ENCODE measurements around the gene RTCA.
"Not testable (repeated sequence)": the region's sequence is repeated elsewhere in the genome, so short reads cannot be mapped to it uniquely, and the experiment has no call there.

Gene RTCA

GRCh38 chr1:100306735-100307313 lies 40.8 kb downstream of the RTCA start:
- DNase-seq (ENCODE audit: low spot score): no peak

DNA sequence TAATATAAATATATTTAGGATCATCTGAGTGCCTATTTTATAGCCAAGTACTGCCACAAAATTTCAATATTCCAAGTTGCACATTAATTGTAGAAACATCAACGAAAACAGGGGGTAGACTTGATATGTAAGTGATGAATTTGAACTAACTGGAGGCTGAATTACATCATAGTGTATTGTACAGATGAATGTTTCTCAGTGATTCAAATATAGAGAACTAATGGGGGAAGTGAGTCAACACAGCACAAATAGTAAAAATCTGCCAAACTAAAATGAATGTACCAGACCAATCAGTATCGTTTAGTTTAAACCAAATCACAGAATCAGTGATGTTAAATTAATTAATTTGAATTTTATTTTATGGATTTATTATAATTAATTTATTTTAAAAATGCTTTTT lies 42.8 kb downstream of the RTCA start:
- peak; percentile 69 for DNase-seq (ENCODE audit: low spot score)

DNA sequence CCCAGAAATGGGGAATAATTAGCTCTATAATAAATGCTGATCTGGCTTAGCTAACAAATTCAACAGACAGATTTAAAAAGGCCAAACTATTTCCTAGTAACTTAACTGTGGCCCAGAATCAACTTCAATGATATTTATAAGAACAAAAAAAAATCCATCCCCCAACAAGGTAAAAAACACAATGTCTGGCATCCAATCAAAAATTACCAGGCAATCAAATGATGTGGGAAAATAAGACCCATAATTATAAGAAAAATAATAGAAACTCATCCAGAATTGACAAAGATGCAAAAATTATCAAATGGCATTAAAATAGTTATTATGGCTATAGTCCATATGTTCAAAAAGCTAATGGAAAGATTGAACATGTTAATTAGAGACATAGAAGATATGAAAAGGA lies 43.8 kb downstream of the RTCA start:
- no peak for DNase-seq (ENCODE audit: low spot score)

GRCh38 chr1:100313382-100313781 lies 47.4 kb downstream of the RTCA start:
- DNase-seq (ENCODE audit: low spot score): no peak

- DNase-seq (ENCODE audit: low spot score): no peak
These were observed 50.6 kb downstream of the RTCA start for GRCh38 chr1:100316622-100317021.

DNA sequence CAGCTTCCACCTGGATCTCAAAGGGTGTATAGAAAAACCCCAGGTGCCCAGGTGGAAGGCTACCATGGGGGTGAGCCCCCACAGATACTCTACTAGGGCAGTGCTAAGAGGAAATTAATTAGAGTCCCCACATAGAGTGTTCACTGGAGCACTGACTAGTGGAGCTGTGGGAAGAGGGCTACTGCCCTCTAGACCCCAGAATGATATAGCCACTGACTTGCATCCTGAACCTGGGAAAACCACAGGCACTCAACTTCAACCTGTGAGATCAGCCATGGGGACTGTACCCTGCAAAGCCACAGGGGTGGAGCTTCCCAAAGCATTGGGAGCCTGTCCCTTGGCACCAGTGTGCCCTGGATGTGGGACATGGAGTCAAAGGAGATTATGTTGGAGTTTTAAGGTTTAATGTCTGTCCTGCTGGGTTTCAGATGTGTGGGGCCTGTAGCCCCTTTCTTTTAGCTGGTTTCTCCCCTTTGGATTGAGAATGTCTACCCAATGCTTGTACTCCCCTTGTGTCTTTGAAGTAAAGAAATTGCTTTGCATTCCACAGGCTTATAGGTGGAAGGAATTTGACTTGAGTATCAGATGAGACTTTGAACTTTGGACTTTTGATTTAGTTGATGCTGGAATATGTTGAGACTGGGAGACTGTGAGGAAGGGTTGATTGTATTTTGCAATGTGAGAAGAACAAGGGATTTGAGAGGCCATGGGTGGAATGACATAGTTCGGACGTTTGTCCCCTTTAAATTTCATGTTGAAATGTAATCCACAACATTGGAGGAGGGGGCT lies 54.5 kb downstream of the RTCA start:
- DNase-seq (ENCODE audit: low spot score): no peak

DNA sequence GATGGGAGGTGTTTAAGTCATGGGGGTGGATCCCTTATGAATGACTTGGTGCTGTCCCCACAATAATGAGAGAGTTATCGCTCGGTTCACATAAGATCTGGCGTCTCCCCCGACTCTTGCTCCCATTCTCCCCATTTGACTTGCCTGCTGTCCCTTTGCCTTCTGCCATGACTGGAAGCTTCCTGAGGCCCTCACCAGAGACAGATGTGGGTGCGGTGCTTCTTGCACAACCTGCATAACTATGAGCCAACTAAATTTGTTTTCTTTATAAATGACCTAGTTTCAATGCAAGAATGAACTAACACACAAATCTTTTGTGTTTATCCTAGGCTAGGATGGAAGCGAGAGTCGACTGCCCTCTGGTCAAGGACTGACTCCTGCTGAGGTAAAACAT lies 55.1 kb downstream of the RTCA start:
- no peak for DNase-seq (ENCODE audit: low spot score)

DNA sequence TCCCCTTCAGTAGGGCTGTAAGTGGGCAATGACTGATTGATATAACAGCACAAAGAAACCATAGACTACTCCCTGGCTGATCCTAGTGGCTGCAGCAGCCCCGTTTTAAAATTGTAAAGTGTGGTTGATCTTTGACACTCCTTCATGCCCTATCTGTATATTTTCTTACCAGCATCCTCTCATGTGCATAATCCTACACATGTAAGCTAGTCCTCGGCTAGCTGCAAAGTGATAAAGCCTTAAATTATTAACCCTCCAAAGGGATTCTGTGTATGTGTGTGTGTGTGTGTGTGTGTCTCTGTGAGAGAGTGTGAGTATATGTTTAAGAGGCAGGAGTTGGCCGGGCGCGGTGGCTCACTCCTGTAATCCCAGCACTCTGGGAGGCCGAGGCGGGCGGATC lies 55.5 kb downstream of the RTCA start:
- no peak for DNase-seq (ENCODE audit: low spot score)

DNA sequence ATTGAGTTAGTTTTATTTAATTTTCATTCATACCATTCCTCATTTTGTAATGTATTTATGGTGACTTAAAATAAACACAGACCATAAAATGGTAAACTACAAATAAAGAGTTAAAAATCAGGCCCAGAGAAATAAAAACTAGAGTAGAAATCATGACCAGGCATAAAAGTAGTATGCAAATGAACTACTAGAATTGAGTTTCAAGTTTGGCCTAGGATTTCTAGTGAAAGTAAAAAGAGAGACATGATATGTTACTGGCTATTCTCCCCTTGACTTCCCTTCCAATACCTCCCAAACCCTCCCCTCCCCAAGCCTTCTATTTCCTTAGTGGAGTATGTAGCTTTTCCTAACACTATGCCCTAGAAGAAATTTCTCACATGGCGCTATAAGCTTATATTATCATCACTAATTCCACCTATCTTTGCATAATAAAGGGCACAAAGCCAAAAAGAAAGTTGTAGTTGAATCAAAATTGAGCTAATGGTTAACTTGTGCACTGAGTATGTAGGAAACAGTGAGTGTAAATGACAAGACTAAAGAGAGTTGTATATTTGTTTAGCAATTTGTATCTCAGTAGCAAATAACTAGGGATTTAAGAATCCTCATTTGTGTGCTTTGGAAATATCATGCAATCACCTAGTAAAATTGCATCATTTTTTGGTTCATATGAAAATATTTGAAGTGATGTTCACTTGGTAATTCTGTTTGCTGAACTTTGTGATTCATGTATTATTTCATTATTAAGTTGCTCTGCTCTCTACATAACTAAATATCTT lies 56.6 kb downstream of the RTCA start:
- peak; percentile 55 for DNase-seq (ENCODE audit: low spot score)

GRCh38 chr1:100323419-100324106 lies 57.5 kb downstream of the RTCA start:
- DNase-seq (ENCODE audit: low spot score): no peak

- DNase-seq (ENCODE audit: low spot score): no peak
These were observed 59.7 kb downstream of the RTCA start for GRCh38 chr1:100325415-100326324.

DNA sequence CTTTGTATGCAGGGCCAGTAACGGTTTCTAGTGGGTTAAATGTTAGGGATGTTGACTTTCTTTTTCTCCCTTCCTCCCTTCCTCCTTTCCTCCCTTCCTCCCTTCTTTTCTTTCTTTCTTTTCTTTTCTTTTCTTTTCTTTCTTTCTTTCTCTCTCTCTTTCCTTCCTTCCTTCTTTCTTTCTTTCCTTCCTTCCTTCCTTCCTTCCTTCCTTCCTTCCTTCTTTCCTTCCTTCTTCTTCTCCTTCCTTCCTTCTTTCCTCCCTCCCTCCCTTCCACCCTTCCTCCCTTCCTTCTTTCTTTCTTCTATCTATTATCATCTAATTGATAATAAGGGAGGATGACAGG lies 60.3 kb downstream of the RTCA start:
- DNase-seq (ENCODE audit: low spot score): not testable (repeated sequence)

DNA sequence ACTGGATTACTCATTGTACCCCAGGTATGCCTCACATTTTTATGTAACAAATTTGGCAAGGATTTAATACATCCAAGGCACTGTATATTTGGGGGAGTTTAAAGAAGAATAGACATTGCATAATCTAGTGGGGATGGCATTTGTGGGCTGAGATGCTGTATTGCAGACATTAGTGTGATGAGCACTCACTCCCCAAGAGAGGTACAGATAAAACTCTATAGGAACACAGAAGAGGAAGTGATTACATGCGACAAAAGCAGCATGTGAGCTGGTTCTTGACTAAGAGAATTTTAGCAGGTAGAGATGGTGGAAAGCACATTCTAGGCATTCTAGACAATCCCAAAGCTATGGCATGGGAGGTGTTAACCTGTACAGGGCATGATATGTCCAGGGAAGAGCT lies 62.1 kb downstream of the RTCA start:
- no peak for DNase-seq (ENCODE audit: low spot score)

- not testable (repeated sequence) for DNase-seq (ENCODE audit: low spot score)
These were observed 65.1 kb downstream of the RTCA start for GRCh38 chr1:100331146-100331545.

GRCh38 chr1:100332331-100332730 lies 66.3 kb downstream of the RTCA start:
- DNase-seq (ENCODE audit: low spot score): no peak

GRCh38 chr1:100335436-100335835 lies 69.4 kb downstream of the RTCA start:
- DNase-seq (ENCODE audit: low spot score): no peak

DNA sequence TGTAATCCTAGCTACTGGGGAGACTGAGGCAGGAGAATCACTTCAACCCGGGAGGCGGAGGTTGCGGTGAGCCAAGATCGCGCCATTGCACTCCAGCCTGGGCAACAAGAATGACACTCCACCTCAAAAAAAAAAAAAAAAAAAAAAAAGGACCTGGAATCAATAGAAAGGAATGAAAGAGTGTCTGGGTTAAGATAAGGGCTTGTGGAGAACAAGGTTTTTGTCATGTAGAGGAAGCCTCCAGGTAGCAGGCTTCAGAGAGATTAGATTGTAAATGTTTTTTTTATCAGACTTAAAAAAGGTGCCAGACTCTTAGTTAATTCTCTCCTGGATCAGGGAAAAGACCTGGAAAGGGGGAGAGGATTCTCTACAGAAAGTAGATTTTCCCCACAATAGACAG lies 71.9 kb downstream of the RTCA start:
- DNase-seq (ENCODE audit: low spot score): not testable (repeated sequence)

GRCh38 chr1:100339735-100340134 lies 73.7 kb downstream of the RTCA start:
- not testable (repeated sequence) for DNase-seq (ENCODE audit: low spot score)

GRCh38 chr1:100340494-100340893 lies 74.5 kb downstream of the RTCA start:
- DNase-seq (ENCODE audit: low spot score): no peak

DNA sequence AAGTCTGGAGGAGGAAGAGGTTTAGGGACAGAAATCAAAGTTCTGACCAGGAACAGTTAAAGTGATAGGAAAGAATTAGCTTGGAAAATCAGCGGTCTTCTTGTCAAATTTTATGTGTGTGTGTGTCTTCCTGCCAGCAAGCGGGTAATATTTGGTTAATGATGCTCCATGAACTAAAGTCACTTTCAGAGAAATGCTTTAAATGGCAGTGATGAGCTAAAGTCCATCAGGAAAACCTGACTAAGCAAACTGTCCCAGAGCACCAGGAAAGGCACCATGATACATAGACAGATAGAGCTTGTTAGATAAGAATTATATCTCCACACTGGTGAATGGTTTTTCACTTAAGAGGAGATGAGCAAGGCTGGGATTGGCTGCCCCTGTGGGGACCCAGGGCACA lies 76.3 kb downstream of the RTCA start:
- no peak for DNase-seq (ENCODE audit: low spot score)
